Spleen (tissue), 11 donors: ENCODE measurements around the gene FLT1. TPM values are rescaled to one million over a fixed set of nuclear protein-coding genes. Genes with fewer than 3 reads are reported as not detected.

Source experiments
- DNase-seq: peaks from one replicate; pipeline ENCODE4 v3.0.0-alpha.2; 2020
- H3K27ac ChIP-seq, 8 donors: fragments of 200-600 bp; sonication (generic) in 7 of 8; 1 replicate in 4 of 8; 2 replicates in 4 of 8; pipeline versions ENCODE4 v1.5.0 to v1.8.0; 2016 to 2021; ENCODE audit warnings: inconsistent platforms in 4 of 8, mild to moderate bottlenecking in 4 of 8, moderate library complexity in 1 of 8
- H3K27me3 ChIP-seq, 7 donors: fragments of 200-600 bp; sonication (generic) in 6 of 7; replicated peaks in 1 of 7; 1 replicate in 4 of 7; 2 replicates in 3 of 7; pipeline versions ENCODE4 v1.5.0 to v1.8.0; 2016 to 2021; ENCODE audit warnings: inconsistent platforms in 3 of 7, mild to moderate bottlenecking in 1 of 7
- H3K36me3 ChIP-seq, 6 donors: fragments of 200-600 bp; sonication (generic) in 5 of 6; 1 replicate in 4 of 6; 2 replicates in 2 of 6; pipeline versions ENCODE4 v1.5.0 to v1.8.0; 2016 to 2021; ENCODE audit warnings: inconsistent platforms in 2 of 6
- H3K4me1 ChIP-seq, 6 donors: fragments of 200-600 bp; sonication (generic) in 5 of 6; 1 replicate in 3 of 6; 2 replicates in 3 of 6; pipeline versions ENCODE4 v1.5.0 to v1.8.0; 2016 to 2021; ENCODE audit warnings: inconsistent platforms in 3 of 6
- H3K4me3 ChIP-seq, 8 donors: fragments of 200-600 bp; sonication (generic) in 7 of 8; 1 replicate in 4 of 8; 2 replicates in 4 of 8; pipeline versions ENCODE4 v1.5.0 to v1.8.0; 2016 to 2021; ENCODE audit warnings: inconsistent platforms in 4 of 8, mild to moderate bottlenecking in 4 of 8, moderate library complexity in 2 of 8
- H3K9me3 ChIP-seq, 8 donors: fragments of 200-600 bp; sonication (generic) in 7 of 8; 1 replicate in 4 of 8; 2 replicates in 4 of 8; pipeline versions ENCODE4 v1.5.0 to v1.8.0; 2016 to 2021; ENCODE audit warnings: inconsistent platforms in 4 of 8
- POLR2A ChIP-seq, 3 donors: fragments of 450-650 bp; IDR thresholded peaks; one replicate each; pipeline ENCODE4 v1.5.1; 2017; ENCODE audit warnings: antibody characterized with exemption in 3 of 3, mild to moderate bottlenecking in 1 of 3
- POLR2AphosphoS5 ChIP-seq, 3 donors: sonication (generic); formaldehyde crosslinking; IDR thresholded peaks; one replicate each; pipeline ENCODE4 v1.5.1; 2017; ENCODE audit warnings: antibody characterized with exemption in 3 of 3
- WGBS, 5 donors: extraction: QIAGEN DNeasy Blood & Tissue Kit in 3 of 5; methylation state at CpG; one replicate each; pipeline versions ENCODE4 v1.1.5 to v1.1.7; 2013 to 2018; 5-methylcytosine and 5-hydroxymethylcytosine counted together
- intact Hi-C: fragments of 100-400 bp; cut with DNase I; formaldehyde crosslinking; loops from one replicate; pipeline ENCODE4 v1.15.0; 2023; ENCODE audit warnings: low total_unique reads
- polyA plus RNA-seq, 3 donors: library from polyadenylated mRNA; stranded (reverse); fragments of 200-250 nt; gene quantifications; one replicate each; pipeline ENCODE4 v1.2.1, GENCODE V29; 2013
- total RNA-seq, 7 donors: library from RNA; depleted of rRNA in 3 of 7; stranded (reverse); fragments of >200 nt in 3 of 7; fragmentation: NEBNext Ultra II Directional in 4 of 7; extraction: Animal tissue kit (Norgen Biotek cat#: 25700) in 4 of 7; gene quantifications; one replicate each; pipeline versions ENCODE4 v1.1.0 to v1.2.1, GENCODE V29; 2016 to 2021
- TF ChIP-seq, protein P1 (sequence below), 11 experiments: fragments of 200-600 bp in 7 of 11; fragments of 450-650 bp in 4 of 11; sonication (generic) in 4 of 11; IDR thresholded peaks in 8 of 11; conservative IDR thresholded peaks in 3 of 11; 1 replicate in 7 of 11; 2 replicates in 4 of 11; pipeline versions ENCODE4 v1.4.0 to v1.8.0; 2016 to 2021; ENCODE audit warnings: antibody characterized with exemption in 11 of 11, inconsistent platforms in 4 of 11, mild to moderate bottlenecking in 1 of 11
- donor health status: healthy with polysubstance abuse.
- donor health status: DM: no; HTN: no; CAD: no; lungs with moderate emphysema.
- donor health status: DM: no; HTN: no; CAD: no.
- donor health status: Bipolar disorder and iron deficiency.
- donor health status: healthy.
- donor health status: DM: no; HTN: no; CAD: no.
- donor health status: DM: yes; HTN: yes; CAD: no.

FLT1 gene
- total and polyA plus RNA-seq, 10 donors = 1.2 to 70.6 (median 55.4) TPM

GRCh38 chr13:28531845-28532387 is 37.0 kb upstream of the FLT1 start:
- Histone ChIP-seq H3K27me3 (peaks cover 0 to 89% (median 49%) of the 10 kb centered on the region in 7 donors), H3K4me3 (peak overlapping the region in 5 of 8 donors; percentile 38 to 72 (median 48)), H3K36me3 (no peaks in the 10 kb centered on the region), H3K9me3 (peaks cover 0 to 13% (median 6%) of the 10 kb centered on the region in 8 donors), H3K27ac (peak overlapping the region in 5 of 8 donors; percentile 70 to 80 (median 77)), H3K4me1 (peaks cover 9 to 49% (median 40%) of the 10 kb centered on the region in 6 donors)
- no peak for DNase-seq
- intact Hi-C loops = no loop called here
- TF ChIP-seq POLR2A (IDR thresholded peaks at IDR 0.05) = no peak
- TF ChIP-seq, protein P1, sequence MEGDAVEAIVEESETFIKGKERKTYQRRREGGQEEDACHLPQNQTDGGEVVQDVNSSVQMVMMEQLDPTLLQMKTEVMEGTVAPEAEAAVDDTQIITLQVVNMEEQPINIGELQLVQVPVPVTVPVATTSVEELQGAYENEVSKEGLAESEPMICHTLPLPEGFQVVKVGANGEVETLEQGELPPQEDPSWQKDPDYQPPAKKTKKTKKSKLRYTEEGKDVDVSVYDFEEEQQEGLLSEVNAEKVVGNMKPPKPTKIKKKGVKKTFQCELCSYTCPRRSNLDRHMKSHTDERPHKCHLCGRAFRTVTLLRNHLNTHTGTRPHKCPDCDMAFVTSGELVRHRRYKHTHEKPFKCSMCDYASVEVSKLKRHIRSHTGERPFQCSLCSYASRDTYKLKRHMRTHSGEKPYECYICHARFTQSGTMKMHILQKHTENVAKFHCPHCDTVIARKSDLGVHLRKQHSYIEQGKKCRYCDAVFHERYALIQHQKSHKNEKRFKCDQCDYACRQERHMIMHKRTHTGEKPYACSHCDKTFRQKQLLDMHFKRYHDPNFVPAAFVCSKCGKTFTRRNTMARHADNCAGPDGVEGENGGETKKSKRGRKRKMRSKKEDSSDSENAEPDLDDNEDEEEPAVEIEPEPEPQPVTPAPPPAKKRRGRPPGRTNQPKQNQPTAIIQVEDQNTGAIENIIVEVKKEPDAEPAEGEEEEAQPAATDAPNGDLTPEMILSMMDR (IDR thresholded peaks at IDR 0.05 in 8 of 11, conservative IDR thresholded peaks at IDR 0.05 in 3 of 11) = no peak
- TF ChIP-seq POLR2AphosphoS5 (IDR thresholded peaks at IDR 0.05) = no peak
- 5 to 7% (median 6%) methylated on average over 21 to 25 of the region's 25 CpGs for WGBS, 5 donors

- peak; percentile 82 for DNase-seq
- Histone ChIP-seq H3K36me3 (no peaks in the 10 kb centered on the region), H3K4me3 (peak overlapping the region in 7 of 8 donors; percentile 8 to 72 (median 46)), H3K27me3 (peaks cover 0 to 96% (median 49%) of the 10 kb centered on the region in 7 donors), H3K9me3 (peaks cover 0 to 13% (median 6%) of the 10 kb centered on the region in 8 donors), H3K4me1 (peaks cover 10 to 53% (median 42%) of the 10 kb centered on the region in 6 donors), H3K27ac (peak overlapping the region in 5 of 8 donors; percentile 37 to 80 (median 77))
- WGBS, 5 donors = 2 to 3% (median 2%) methylated on average over 36 to 39 of the region's 39 CpGs
- intact Hi-C loops = no loop called here
- peak; percentile 31 to 71 (median 55) for TF ChIP-seq POLR2AphosphoS5 (IDR thresholded peaks at IDR 0.05)
- TF ChIP-seq POLR2A (IDR thresholded peaks at IDR 0.05) = no peak
These were observed 36.3 kb upstream of the FLT1 start for GRCh38 chr13:28531077-28531844.

GRCh38 chr13:28530729-28531076 is 35.8 kb upstream of the FLT1 start:
- peak overlapping the region in 5 of 8 donors; percentile 28 to 80 (median 71) for H3K27ac ChIP-seq
- TF ChIP-seq, protein P1 (IDR thresholded peaks at IDR 0.05 in 8 of 11, conservative IDR thresholded peaks at IDR 0.05 in 3 of 11) = no peak
- TF ChIP-seq POLR2AphosphoS5 (IDR thresholded peaks at IDR 0.05) (no peak), POLR2A (IDR thresholded peaks at IDR 0.05) (no peak)
- H3K27me3 ChIP-seq = peaks cover 0 to 97% (median 49%) of the 10 kb centered on the region in 7 donors
- H3K9me3 ChIP-seq = peaks cover 0 to 11% (median 5%) of the 10 kb centered on the region in 8 donors
- 53 to 70% (median 56%) methylated on average over 3 of the region's 3 CpGs for WGBS, 5 donors
- no peaks in the 10 kb centered on the region for H3K36me3 ChIP-seq
- peak overlapping the region in 5 of 8 donors; percentile 15 to 72 (median 48) for H3K4me3 ChIP-seq
- H3K4me1 ChIP-seq = peaks cover 10 to 53% (median 42%) of the 10 kb centered on the region in 6 donors
- intact Hi-C loops = no loop called here
- DNase-seq = no peak

DNA sequence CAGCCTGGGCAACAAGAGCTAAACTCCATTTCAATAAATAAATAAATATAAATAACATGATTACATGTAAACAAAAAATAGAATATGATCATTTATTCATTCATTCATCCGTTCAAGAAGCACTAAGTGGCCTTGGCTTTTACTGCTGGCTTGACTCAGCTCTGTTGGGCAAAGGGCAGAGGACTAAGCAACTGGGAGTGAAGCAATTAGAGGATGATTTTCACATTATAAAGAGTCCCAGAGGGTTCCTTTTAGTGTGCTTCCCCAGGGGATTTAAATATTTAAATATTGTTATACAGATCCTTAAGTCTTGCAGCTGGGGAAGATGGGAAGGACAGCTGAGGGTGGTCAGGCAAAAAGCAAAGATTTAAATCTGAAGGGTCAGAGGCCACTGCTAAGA is 34.9 kb upstream of the FLT1 start:
- Histone ChIP-seq H3K9me3 (peaks cover 0 to 2% (median 0%) of the 10 kb centered on the region in 8 donors), H3K27me3 (peaks cover 0 to 95% (median 53%) of the 10 kb centered on the region in 7 donors), H3K27ac (no peak overlapping the region), H3K36me3 (no peaks in the 10 kb centered on the region), H3K4me3 (no peak overlapping the region), H3K4me1 (peaks cover 10 to 53% (median 42%) of the 10 kb centered on the region in 6 donors)
- DNase-seq = no peak
- intact Hi-C loops = no loop called here
- TF ChIP-seq POLR2AphosphoS5 (IDR thresholded peaks at IDR 0.05) (no peak), POLR2A (IDR thresholded peaks at IDR 0.05) (no peak)
- TF ChIP-seq, protein P1 (IDR thresholded peaks at IDR 0.05 in 8 of 11, conservative IDR thresholded peaks at IDR 0.05 in 3 of 11) = no peak
- 66 to 92% (median 77%) methylated on average over 1 of the region's 1 CpG for WGBS, 5 donors
